ENCODE results near the gene EIF4E.

The EIF4E gene

DNA sequence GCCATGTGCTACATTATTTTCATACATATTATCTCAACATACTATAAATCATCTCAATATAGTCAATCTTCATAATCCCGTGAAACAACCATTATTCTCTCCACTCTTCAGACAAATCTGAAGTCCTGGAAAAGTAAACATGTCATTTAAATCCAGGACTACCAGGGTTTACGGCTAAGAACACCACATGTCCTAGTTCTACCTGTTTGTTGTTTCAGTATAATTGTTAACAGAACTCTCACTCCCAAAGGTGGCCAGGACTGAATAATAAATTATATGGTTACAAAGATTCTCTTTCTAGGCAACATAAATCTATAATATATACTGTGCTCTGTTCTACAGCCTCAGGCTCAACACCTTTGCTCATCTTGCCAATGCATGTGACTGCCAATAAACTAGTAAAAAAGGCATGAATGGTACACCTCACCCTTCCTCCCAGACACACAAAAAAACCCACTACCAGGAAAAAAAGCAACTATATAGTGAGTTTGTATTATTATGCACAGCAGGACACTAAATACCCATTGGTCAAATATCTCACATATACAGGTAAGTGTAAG, 20.1 kb downstream of the EIF4E start:
- DNase-seq (ENCODE audit: extremely low read depth, low read depth) = no peak
- no peak for TF ChIP-seq CTCF (IDR thresholded peaks at IDR 0.05; ENCODE audit: low read depth, low read length)

- no peak for TF ChIP-seq CTCF (IDR thresholded peaks at IDR 0.05; ENCODE audit: low read depth, low read length)
- DNase-seq (ENCODE audit: extremely low read depth, low read depth) = no peak
Measured at GRCh38 chr4:98908182-98908581, 20.8 kb downstream of the EIF4E start.

GRCh38 chr4:98905839-98906238, 23.1 kb downstream of the EIF4E start:
- TF ChIP-seq CTCF (IDR thresholded peaks at IDR 0.05; ENCODE audit: low read depth, low read length) = no peak
- DNase-seq (ENCODE audit: extremely low read depth, low read depth) = no peak

DNA sequence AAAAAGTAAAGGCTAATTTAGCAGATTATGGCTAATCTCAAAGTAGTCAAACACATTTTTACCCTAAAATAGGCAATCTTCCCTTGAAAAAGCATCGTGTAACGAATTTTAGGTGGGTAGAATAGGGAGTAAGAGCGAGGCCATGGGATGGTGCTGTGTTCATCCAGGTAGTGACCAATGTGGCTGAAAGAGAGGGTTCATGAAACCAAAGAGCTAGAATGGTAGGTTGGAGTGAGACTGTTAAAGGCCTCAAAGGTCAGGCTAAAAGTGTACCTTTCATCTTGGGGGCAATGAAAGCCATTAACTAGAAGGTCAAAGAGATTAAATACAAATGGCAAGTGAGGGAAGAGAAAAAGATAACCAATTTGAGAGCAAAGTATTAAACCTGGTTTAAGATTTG, 23.6 kb downstream of the EIF4E start:
- no peak for TF ChIP-seq CTCF (IDR thresholded peaks at IDR 0.05; ENCODE audit: low read depth, low read length)

GRCh38 chr4:98903963-98904362, 25.0 kb downstream of the EIF4E start:
- TF ChIP-seq CTCF (IDR thresholded peaks at IDR 0.05; ENCODE audit: low read depth, low read length) = no peak

More for the DNA sequence above, 23.6 kb downstream of the EIF4E start:
- DNase-seq (ENCODE audit: extremely low read depth, low read depth) = no peak

GRCh38 chr4:98903561-98903960, 25.4 kb downstream of the EIF4E start:
- TF ChIP-seq CTCF (IDR thresholded peaks at IDR 0.05; ENCODE audit: low read depth, low read length) = no peak

More at GRCh38 chr4:98903963-98904362, 25.0 kb downstream of the EIF4E start:
- no peak for DNase-seq (ENCODE audit: extremely low read depth, low read depth)

DNA sequence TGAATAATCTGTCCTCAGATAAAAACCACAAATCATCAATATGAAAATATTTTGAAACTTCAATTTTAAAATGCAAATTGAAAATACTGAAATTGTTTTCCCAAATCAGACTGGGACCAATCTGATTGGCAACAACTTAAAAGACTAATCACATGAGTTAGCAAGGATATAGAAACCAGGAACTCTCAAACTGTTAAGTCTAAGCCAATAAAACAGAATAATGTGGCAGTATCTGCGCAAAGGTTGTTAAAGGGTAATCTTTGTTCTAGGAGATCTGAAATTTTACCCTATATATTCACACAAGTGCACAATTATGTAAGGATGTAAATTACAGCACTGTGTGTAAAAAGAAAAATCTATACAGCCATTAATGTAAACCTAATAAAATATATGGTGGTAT, 29.7 kb downstream of the EIF4E start:
- DNase-seq (ENCODE audit: extremely low read depth, low read depth) = no peak

More at GRCh38 chr4:98903561-98903960, 25.4 kb downstream of the EIF4E start:
- DNase-seq (ENCODE audit: extremely low read depth, low read depth) = no peak

More for the DNA sequence above, 29.7 kb downstream of the EIF4E start:
- no peak for TF ChIP-seq CTCF (IDR thresholded peaks at IDR 0.05; ENCODE audit: low read depth, low read length)
